Activated CD4-positive, CD25-positive, alpha-beta regulatory T cell treated with anti-CD3 and anti-CD28 coated beads, Interleukin-2, amount 50 U/mL, for 24 hours (primary cell): Measurements from ENCODE around the gene PADI1.
"Not testable (repeated sequence)": the region's sequence is repeated elsewhere in the genome, so short reads cannot be mapped to it uniquely, and the experiment has no call there.

Experiments
- ATAC-seq, 2 donors: fragments of 150-1000 bp; cut with Tn5 transposase; one replicate each; pipeline ENCODE4 v1.10.0; 2021; ENCODE audit warnings: mild to moderate bottlenecking in 1 of 2, moderate library complexity in 1 of 2

The PADI1 gene

GRCh38 chr1:17218939-17219338, 14.0 kb downstream of the PADI1 start:
- no peak for ATAC-seq

GRCh38 chr1:17220287-17220686, 15.4 kb downstream of the PADI1 start:
- ATAC-seq: no peak

- ATAC-seq: no peak
Measured at GRCh38 chr1:17222557-17222956, 17.6 kb downstream of the PADI1 start.

GRCh38 chr1:17224434-17224833, 19.5 kb downstream of the PADI1 start:
- ATAC-seq: no peak

- ATAC-seq: no peak
Measured at GRCh38 chr1:17225140-17225539, 20.2 kb downstream of the PADI1 start.

GRCh38 chr1:17227358-17227915, 22.5 kb downstream of the PADI1 start:
- no peak for ATAC-seq

- ATAC-seq: no peak
Measured at GRCh38 chr1:17228619-17229018, 23.7 kb downstream of the PADI1 start.

- no peak for ATAC-seq
Measured at GRCh38 chr1:17229379-17229778, 24.5 kb downstream of the PADI1 start.

GRCh38 chr1:17230106-17230505, 25.2 kb downstream of the PADI1 start:
- no peak for ATAC-seq

- no peak for ATAC-seq
Measured at GRCh38 chr1:17230671-17231310, 25.9 kb downstream of the PADI1 start.

GRCh38 chr1:17232759-17233661, 28.1 kb downstream of the PADI1 start:
- no peak for ATAC-seq

- ATAC-seq: no peak
Measured at GRCh38 chr1:17233675-17234320, 28.9 kb downstream of the PADI1 start.

- ATAC-seq: no peak
Measured at GRCh38 chr1:17234405-17234804, 29.5 kb downstream of the PADI1 start.

GRCh38 chr1:17235135-17235885, 30.4 kb downstream of the PADI1 start:
- no peak for ATAC-seq

GRCh38 chr1:17236779-17237560, 32.0 kb downstream of the PADI1 start:
- ATAC-seq: peak; percentile 60 to 80

GRCh38 chr1:17237561-17237903, 32.6 kb downstream of the PADI1 start:
- no peak for ATAC-seq

GRCh38 chr1:17239420-17239819, 34.5 kb downstream of the PADI1 start:
- ATAC-seq: peak in 1 of 2 donors; percentile 50

- not testable (repeated sequence) for ATAC-seq
Measured at GRCh38 chr1:17241011-17241779, 36.3 kb downstream of the PADI1 start.

GRCh38 chr1:17241780-17242074, 36.8 kb downstream of the PADI1 start:
- ATAC-seq: not testable (repeated sequence)

- ATAC-seq: no peak
Measured at GRCh38 chr1:17243274-17243673, 38.3 kb downstream of the PADI1 start.
